Endothelial cell of umbilical vein (primary cell): ENCODE data around the gene GMEB2. TPM values are rescaled to one million over a fixed set of nuclear protein-coding genes. Genes with fewer than 3 reads are reported as not detected.

Source experiments
- BruUV-seq: library from RNA; stranded (reverse); fragments of 400-500 nt; replicated peaks from 2 replicates; lab custom pipeline; 2021; lab: Mats Ljungman, UMichigan
- CTCF ChIA-PET: fragments of 300-600, 350-600 bp; sonication (Branson Sonifier 250); formaldehyde crosslinking; loops from one replicate; lab custom pipeline; 2021; ENCODE audit warnings: antibody characterized with exemption, inconsistent platforms; lab: Charles Lee
- POLR2A ChIA-PET: fragments of 300-600, 350-600 bp; sonication (Branson Sonifier 250); formaldehyde crosslinking; loops from one replicate; lab custom pipeline; 2021; ENCODE audit warnings: antibody characterized with exemption, inconsistent platforms; lab: Charles Lee
- DNase-seq: peaks from one replicate; pipeline ENCODE4 v3.0.0-alpha.2; 2011; ENCODE audit warnings: low read depth, low spot score
- FAIRE-seq: peaks from 2 replicates; lab custom pipeline; 2011; peaks lifted over from hg19 to GRCh38; lab: Jason Lieb, UNC
- H2AFZ ChIP-seq: 2 replicates; pipeline ENCODE4 v1.6.0; 2012; ENCODE audit warnings: low read depth, low read length, control low read depth, inconsistent platforms
- H3K27ac ChIP-seq: 2 replicates; pipeline ENCODE4 v1.5.1; 2011; ENCODE audit warnings: low read depth, mild to moderate bottlenecking, control low read depth, low read length, moderate library complexity; ENCODE audit not compliant: insufficient read depth
- H3K27me3 ChIP-seq, 2 experiments: 2 replicates each; pipeline versions ENCODE4 v1.6.0 to v1.6.1; 2011; ENCODE audit warnings: low read length in 2 of 2, mixed read lengths in 1 of 2; ENCODE audit not compliant: control insufficient read depth in 2 of 2, insufficient read depth in 2 of 2
- H3K36me3 ChIP-seq, 2 experiments: 2 replicates in 1 of 2; 3 replicates in 1 of 2; pipeline ENCODE4 v1.5.1; 2011; ENCODE audit warnings: low read length in 2 of 2, mild to moderate bottlenecking in 1 of 2, moderate library complexity in 1 of 2; ENCODE audit not compliant: control insufficient read depth in 2 of 2, insufficient read depth in 2 of 2; ENCODE audit errors: extremely low read depth in 1 of 2
- H3K4me1 ChIP-seq: 3 replicates; pipeline ENCODE4 v1.5.1; 2011; ENCODE audit warnings: mild to moderate bottlenecking, low read length; ENCODE audit not compliant: control insufficient read depth, insufficient read depth; ENCODE audit errors: extremely low read depth
- H3K4me2 ChIP-seq: 2 replicates; pipeline ENCODE4 v1.6.1; 2011; ENCODE audit warnings: low read length, control low read depth, mixed read lengths; ENCODE audit not compliant: insufficient read depth
- H3K4me3 ChIP-seq, 3 experiments: fragments of 200-600 bp in 1 of 3; sonication (generic), shearing (Covaris generic) in 1 of 3; replicated peaks in 1 of 3; 2 replicates each; pipeline ENCODE4 v1.5.1; 2011 to 2016; ENCODE audit warnings: control low read depth in 3 of 3, low read length in 3 of 3, mild to moderate bottlenecking in 2 of 3, inconsistent platforms in 1 of 3, low read depth in 1 of 3, moderate library complexity in 1 of 3; ENCODE audit not compliant: insufficient read depth in 1 of 3
- H3K79me2 ChIP-seq: 2 replicates; pipeline ENCODE4 v1.6.0; 2012; ENCODE audit warnings: low read length, inconsistent platforms; ENCODE audit not compliant: control insufficient read depth, insufficient read depth
- H3K9ac ChIP-seq: replicated peaks from 2 replicates; pipeline ENCODE3; 2011; ENCODE audit warnings: low read length, control low read depth; ENCODE audit not compliant: insufficient read depth; ENCODE audit errors: extremely low read depth
- H3K9me1 ChIP-seq: replicated peaks from 3 replicates; pipeline ENCODE4 v1.6.0; 2011; ENCODE audit warnings: mild to moderate bottlenecking, low read length; ENCODE audit not compliant: control insufficient read depth, insufficient read depth; ENCODE audit errors: extremely low read depth
- H3K9me3 ChIP-seq: replicated peaks from 2 replicates; pipeline ENCODE4 v1.5.1; 2012; ENCODE audit warnings: low read length, inconsistent platforms; ENCODE audit not compliant: control insufficient read depth, insufficient read depth
- H4K20me1 ChIP-seq: replicated peaks from 2 replicates; pipeline ENCODE3; 2011; ENCODE audit warnings: mild to moderate bottlenecking, low read length; ENCODE audit not compliant: control insufficient read depth, insufficient read depth; ENCODE audit errors: extremely low read depth
- EZH2 ChIP-seq: IDR thresholded peaks from 2 replicates; pipeline ENCODE4 v1.6.1; 2012; ENCODE audit warnings: borderline replicate concordance, low read depth, mild to moderate bottlenecking, moderate library complexity, low read length, inconsistent platforms; ENCODE audit not compliant: severe bottlenecking
- FOS ChIP-seq: IDR thresholded peaks from 2 replicates; pipeline ENCODE4 v1.6.1; 2011; ENCODE audit warnings: mild to moderate bottlenecking, low read length, moderate library complexity, borderline replicate concordance; ENCODE audit not compliant: insufficient read depth
- GATA2 ChIP-seq: IDR thresholded peaks from 2 replicates; pipeline ENCODE4 v1.7.0; 2011; ENCODE audit warnings: low read depth, mild to moderate bottlenecking, moderate library complexity, mixed read lengths, low read length; ENCODE audit not compliant: insufficient read length, insufficient read depth
- JUN ChIP-seq: IDR thresholded peaks from 2 replicates; pipeline ENCODE4 v1.6.1; 2011; ENCODE audit warnings: borderline replicate concordance, low read depth; ENCODE audit not compliant: insufficient read length, insufficient read depth
- MYC ChIP-seq: IDR thresholded peaks from one replicate; pipeline ENCODE4 v1.6.1; 2011; ENCODE audit warnings: mild to moderate bottlenecking, low read depth, low read length
- POLR2A ChIP-seq: IDR thresholded peaks from 2 replicates; pipeline ENCODE4 v1.6.1; 2012; ENCODE audit warnings: low read depth, mild to moderate bottlenecking, control low read depth, low read length
- POLR2AphosphoS5 ChIP-seq: IDR thresholded peaks from 2 replicates; pipeline ENCODE4 v1.6.1; 2012; ENCODE audit warnings: low read depth, mild to moderate bottlenecking, control low read depth, low read length, moderate library complexity; ENCODE audit not compliant: insufficient read depth
- dilution Hi-C: fragments of 300-500 bp; cut with MboI; formaldehyde crosslinking; loops from one replicate; pipeline ENCODE4 v1.15.0; 2019; ENCODE audit warnings: low sequenced_read_pairs; ENCODE audit not compliant: extremely low pct_ligation_motif_present
- intact Hi-C: fragments of 100-400 bp; cut with micrococcal nuclease; formaldehyde crosslinking; loops from one replicate; pipeline ENCODE4 v1.10.0; 2022
- polyA plus RNA-seq, 4 experiments: library from polyadenylated mRNA; depleted of rRNA in 3 of 4; stranded (reverse) in 3 of 4; unstranded in 1 of 4; fragments of >200 nt; gene quantifications; 2 replicates each; pipeline versions ENCODE4 v1.2.1 to v1.2.3, GENCODE V29; 2011 to 2012; ENCODE audit warnings: missing spikeins in 1 of 4
- total RNA-seq: library from RNA; stranded (reverse); gene quantifications from 2 replicates; pipeline ENCODE4 v1.2.3, GENCODE V29; 2021
- TF ChIP-seq, protein P1 (sequence below), 2 donors: IDR thresholded peaks; 1 replicate in 1 of 2; 2 replicates in 1 of 2; pipeline ENCODE4 v1.5.1; 2011; ENCODE audit warnings: low read length in 2 of 2, mild to moderate bottlenecking in 2 of 2, moderate library complexity in 2 of 2, control low read depth in 1 of 2, inconsistent platforms in 1 of 2, low read depth in 1 of 2; ENCODE audit not compliant: insufficient read depth in 1 of 2; ENCODE audit errors: extremely low read depth in 1 of 2
- TF ChIP-seq, protein P2 (sequence below): IDR thresholded peaks from 2 replicates; pipeline ENCODE4 v1.6.1; 2011; ENCODE audit not compliant: insufficient read depth, insufficient read length

Gene GMEB2
- total and polyA plus RNA-seq, 2 donors (not counting 3 experiments of a cell fraction or from before 2014, with no cell fraction given) = 12.7 to 14.1 TPM

GRCh38 chr20:63636752-63637628 lies 10.1 kb upstream of the GMEB2 start:
- Histone ChIP-seq H3K9ac (no peak overlapping the region), H2AFZ (no peak overlapping the region), H3K79me2 (no peaks in the 10 kb centered on the region), H3K4me2 (no peak overlapping the region), H3K4me1 (peaks cover 2% of the 10 kb centered on the region), H3K9me3 (no peaks in the 10 kb centered on the region), H3K9me1 (no peaks in the 10 kb centered on the region), H3K27ac (no peak overlapping the region), H3K27me3 (no peaks in the 10 kb centered on the region), H4K20me1 (no peaks in the 10 kb centered on the region), H3K36me3 (no peaks in the 10 kb centered on the region), H3K4me3 (no peak overlapping the region)
- dilution Hi-C loops = no loop called here
- DNase-seq (no peak), FAIRE-seq (no peak)
- ChIA-PET CTCF (interaction anchor here (1.3 to 1.9 kb wide), 2 partner anchors 10 to 16 kb away, joined by 3 to 5 read pairs; partner anchors contain the start of genes GMEB2 and STMN3), POLR2A (no interaction called here)
- intact Hi-C loops = no loop called here
- no TSS peak for BruUV-seq
- TF ChIP-seq POLR2A (no peak), MYC (no peak), FOS (no peak), JUN (no peak), GATA2 (no peak), EZH2 (no peak), POLR2AphosphoS5 (no peak)
- TF ChIP-seq, protein P1, sequence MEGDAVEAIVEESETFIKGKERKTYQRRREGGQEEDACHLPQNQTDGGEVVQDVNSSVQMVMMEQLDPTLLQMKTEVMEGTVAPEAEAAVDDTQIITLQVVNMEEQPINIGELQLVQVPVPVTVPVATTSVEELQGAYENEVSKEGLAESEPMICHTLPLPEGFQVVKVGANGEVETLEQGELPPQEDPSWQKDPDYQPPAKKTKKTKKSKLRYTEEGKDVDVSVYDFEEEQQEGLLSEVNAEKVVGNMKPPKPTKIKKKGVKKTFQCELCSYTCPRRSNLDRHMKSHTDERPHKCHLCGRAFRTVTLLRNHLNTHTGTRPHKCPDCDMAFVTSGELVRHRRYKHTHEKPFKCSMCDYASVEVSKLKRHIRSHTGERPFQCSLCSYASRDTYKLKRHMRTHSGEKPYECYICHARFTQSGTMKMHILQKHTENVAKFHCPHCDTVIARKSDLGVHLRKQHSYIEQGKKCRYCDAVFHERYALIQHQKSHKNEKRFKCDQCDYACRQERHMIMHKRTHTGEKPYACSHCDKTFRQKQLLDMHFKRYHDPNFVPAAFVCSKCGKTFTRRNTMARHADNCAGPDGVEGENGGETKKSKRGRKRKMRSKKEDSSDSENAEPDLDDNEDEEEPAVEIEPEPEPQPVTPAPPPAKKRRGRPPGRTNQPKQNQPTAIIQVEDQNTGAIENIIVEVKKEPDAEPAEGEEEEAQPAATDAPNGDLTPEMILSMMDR (IDR thresholded peaks at IDR 0.05; ENCODE audit: extremely low read depth in 1 of 2, insufficient read depth in 1 of 2, low read depth in 1 of 2, low read length in 2 of 2) = no peak
- TF ChIP-seq, protein P2, sequence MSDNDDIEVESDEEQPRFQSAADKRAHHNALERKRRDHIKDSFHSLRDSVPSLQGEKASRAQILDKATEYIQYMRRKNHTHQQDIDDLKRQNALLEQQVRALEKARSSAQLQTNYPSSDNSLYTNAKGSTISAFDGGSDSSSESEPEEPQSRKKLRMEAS = no peak
